ENCODE data around the gene LBH. TPM values are rescaled to one million over a fixed set of nuclear protein-coding genes. Genes with fewer than 3 reads are reported as not detected.

LBH gene
- polyA plus RNA-seq, 1 of the 3 experiments (the other 2 are of a cell fraction), result 22.8 TPM

DNA sequence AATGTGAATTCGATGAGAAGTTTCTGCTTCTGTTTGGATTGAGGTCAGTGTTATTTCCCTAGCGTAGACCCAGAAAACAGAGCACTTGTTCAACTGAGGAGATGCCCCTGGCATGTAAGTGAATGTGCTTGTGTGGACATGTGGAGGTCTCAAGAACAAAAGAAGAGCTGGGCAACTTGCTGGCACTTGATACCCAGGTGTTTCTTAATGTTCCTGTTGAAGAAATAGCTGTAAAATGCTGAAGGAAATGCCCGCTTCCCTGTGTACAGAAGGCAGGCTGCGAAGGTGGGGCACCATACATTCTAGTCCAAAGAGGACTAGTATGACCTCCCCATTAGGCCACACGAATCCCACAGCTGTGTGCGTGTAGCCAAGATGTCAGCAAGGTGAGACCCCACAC lies 9.8 kb upstream of the LBH start:
- ChIA-PET CTCF (interaction anchor here (1.0 to 7.8 kb wide), 4 partner anchors 13 to 488 kb away, joined by 3 to 88 read pairs (median 44); no protein-coding TSS in a partner anchor), POLR2A (no interaction called here)
- Histone ChIP-seq H3K27ac (ENCODE audit: low read depth in 2 of 2, low read length in 1 of 2) (no peak overlapping the region), H3K4me2 (no peak overlapping the region), H3K79me2 (ENCODE audit: insufficient read depth) (no peaks in the 10 kb centered on the region), H3F3A (replicated peaks; ENCODE audit: insufficient read depth) (no peaks in the 10 kb centered on the region), H3K4me1 (ENCODE audit: control insufficient read depth in 1 of 2, insufficient read depth in 2 of 2, low read depth in 1 of 2, low read length in 1 of 2) (peaks cover 5 to 10% of the 10 kb centered on the region in 2 experiments; a peak in 3 of 4 replicates), H4K20me1 (ENCODE audit: insufficient read depth) (no peaks in the 10 kb centered on the region), H3K9me2 (no peaks in the 10 kb centered on the region), H3K9me3 (no peaks in the 10 kb centered on the region), H3K27me3 (ENCODE audit: insufficient read depth) (no peaks in the 10 kb centered on the region), H3K9ac (no peak overlapping the region), H2AFZ (ENCODE audit: low read depth) (no peak overlapping the region), H3K4me3 (ENCODE audit: low read depth in 2 of 2, low read length in 1 of 2) (no peak overlapping the region), H3K36me3 (replicated peaks in 1 of 2; ENCODE audit: control insufficient read depth in 1 of 2, insufficient read depth in 2 of 2, low read length in 1 of 2) (no peaks in the 10 kb centered on the region)
- TF ChIP-seq, protein P1, sequence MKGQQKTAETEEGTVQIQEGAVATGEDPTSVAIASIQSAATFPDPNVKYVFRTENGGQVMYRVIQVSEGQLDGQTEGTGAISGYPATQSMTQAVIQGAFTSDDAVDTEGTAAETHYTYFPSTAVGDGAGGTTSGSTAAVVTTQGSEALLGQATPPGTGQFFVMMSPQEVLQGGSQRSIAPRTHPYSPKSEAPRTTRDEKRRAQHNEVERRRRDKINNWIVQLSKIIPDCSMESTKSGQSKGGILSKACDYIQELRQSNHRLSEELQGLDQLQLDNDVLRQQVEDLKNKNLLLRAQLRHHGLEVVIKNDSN (IDR thresholded peaks at IDR 0.05; ENCODE audit: borderline replicate concordance, low read depth), result no peak
- TF ChIP-seq JUND (IDR thresholded peaks at IDR 0.05), result no peak
- TF ChIP-seq, protein P2, sequence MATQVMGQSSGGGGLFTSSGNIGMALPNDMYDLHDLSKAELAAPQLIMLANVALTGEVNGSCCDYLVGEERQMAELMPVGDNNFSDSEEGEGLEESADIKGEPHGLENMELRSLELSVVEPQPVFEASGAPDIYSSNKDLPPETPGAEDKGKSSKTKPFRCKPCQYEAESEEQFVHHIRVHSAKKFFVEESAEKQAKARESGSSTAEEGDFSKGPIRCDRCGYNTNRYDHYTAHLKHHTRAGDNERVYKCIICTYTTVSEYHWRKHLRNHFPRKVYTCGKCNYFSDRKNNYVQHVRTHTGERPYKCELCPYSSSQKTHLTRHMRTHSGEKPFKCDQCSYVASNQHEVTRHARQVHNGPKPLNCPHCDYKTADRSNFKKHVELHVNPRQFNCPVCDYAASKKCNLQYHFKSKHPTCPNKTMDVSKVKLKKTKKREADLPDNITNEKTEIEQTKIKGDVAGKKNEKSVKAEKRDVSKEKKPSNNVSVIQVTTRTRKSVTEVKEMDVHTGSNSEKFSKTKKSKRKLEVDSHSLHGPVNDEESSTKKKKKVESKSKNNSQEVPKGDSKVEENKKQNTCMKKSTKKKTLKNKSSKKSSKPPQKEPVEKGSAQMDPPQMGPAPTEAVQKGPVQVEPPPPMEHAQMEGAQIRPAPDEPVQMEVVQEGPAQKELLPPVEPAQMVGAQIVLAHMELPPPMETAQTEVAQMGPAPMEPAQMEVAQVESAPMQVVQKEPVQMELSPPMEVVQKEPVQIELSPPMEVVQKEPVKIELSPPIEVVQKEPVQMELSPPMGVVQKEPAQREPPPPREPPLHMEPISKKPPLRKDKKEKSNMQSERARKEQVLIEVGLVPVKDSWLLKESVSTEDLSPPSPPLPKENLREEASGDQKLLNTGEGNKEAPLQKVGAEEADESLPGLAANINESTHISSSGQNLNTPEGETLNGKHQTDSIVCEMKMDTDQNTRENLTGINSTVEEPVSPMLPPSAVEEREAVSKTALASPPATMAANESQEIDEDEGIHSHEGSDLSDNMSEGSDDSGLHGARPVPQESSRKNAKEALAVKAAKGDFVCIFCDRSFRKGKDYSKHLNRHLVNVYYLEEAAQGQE (IDR thresholded peaks at IDR 0.05; ENCODE audit: low read depth, low read length), result no peak
- TF ChIP-seq, protein P3, sequence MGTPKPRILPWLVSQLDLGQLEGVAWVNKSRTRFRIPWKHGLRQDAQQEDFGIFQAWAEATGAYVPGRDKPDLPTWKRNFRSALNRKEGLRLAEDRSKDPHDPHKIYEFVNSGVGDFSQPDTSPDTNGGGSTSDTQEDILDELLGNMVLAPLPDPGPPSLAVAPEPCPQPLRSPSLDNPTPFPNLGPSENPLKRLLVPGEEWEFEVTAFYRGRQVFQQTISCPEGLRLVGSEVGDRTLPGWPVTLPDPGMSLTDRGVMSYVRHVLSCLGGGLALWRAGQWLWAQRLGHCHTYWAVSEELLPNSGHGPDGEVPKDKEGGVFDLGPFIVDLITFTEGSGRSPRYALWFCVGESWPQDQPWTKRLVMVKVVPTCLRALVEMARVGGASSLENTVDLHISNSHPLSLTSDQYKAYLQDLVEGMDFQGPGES (IDR thresholded peaks at IDR 0.05; ENCODE audit: low read depth, low read length), result no peak
- no peak for TF ChIP-seq PBX3 (IDR thresholded peaks at IDR 0.05)
- TF ChIP-seq RXRA (IDR thresholded peaks at IDR 0.05; ENCODE audit: borderline replicate concordance, low read depth), result no peak
- no peak for TF ChIP-seq ELF1 (IDR thresholded peaks at IDR 0.05)
- TF ChIP-seq RCOR1 (IDR thresholded peaks at IDR 0.05; ENCODE audit: low read length), result no peak
- no peak for TF ChIP-seq FOSL2 (IDR thresholded peaks at IDR 0.05; ENCODE audit: borderline replicate concordance, low read depth)
- no peak for TF ChIP-seq NFIC (IDR thresholded peaks at IDR 0.05; ENCODE audit: borderline replicate concordance)
- no peak for TF ChIP-seq GATA2 (CRISPR knock-in tag; IDR thresholded peaks at IDR 0.05)
- TF ChIP-seq, protein P4, sequence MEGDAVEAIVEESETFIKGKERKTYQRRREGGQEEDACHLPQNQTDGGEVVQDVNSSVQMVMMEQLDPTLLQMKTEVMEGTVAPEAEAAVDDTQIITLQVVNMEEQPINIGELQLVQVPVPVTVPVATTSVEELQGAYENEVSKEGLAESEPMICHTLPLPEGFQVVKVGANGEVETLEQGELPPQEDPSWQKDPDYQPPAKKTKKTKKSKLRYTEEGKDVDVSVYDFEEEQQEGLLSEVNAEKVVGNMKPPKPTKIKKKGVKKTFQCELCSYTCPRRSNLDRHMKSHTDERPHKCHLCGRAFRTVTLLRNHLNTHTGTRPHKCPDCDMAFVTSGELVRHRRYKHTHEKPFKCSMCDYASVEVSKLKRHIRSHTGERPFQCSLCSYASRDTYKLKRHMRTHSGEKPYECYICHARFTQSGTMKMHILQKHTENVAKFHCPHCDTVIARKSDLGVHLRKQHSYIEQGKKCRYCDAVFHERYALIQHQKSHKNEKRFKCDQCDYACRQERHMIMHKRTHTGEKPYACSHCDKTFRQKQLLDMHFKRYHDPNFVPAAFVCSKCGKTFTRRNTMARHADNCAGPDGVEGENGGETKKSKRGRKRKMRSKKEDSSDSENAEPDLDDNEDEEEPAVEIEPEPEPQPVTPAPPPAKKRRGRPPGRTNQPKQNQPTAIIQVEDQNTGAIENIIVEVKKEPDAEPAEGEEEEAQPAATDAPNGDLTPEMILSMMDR (IDR thresholded peaks at IDR 0.05), result no peak
- no peak for TF ChIP-seq FOXJ3 (CRISPR knock-in tag; IDR thresholded peaks at IDR 0.05)
- TF ChIP-seq GABPA (IDR thresholded peaks at IDR 0.05; ENCODE audit: low read depth), result no peak
- TF ChIP-seq MEF2A (IDR thresholded peaks at IDR 0.05; ENCODE audit: borderline replicate concordance, low read depth), result no peak
- TF ChIP-seq MXI1 (IDR thresholded peaks at IDR 0.05; ENCODE audit: low read depth, low read length), result no peak
- TF ChIP-seq RFX5 (IDR thresholded peaks at IDR 0.05; ENCODE audit: low read length), result no peak
- no peak for TF ChIP-seq CHD2 (IDR thresholded peaks at IDR 0.05; ENCODE audit: low read length, partially characterized antibody)
- TF ChIP-seq TAF1 (IDR thresholded peaks at IDR 0.05; ENCODE audit: borderline replicate concordance, low read depth, low read length), result no peak
- TF ChIP-seq NRF1 (IDR thresholded peaks at IDR 0.05; ENCODE audit: low read depth, low read length), result no peak
- WGBS (ENCODE audit: low lambda C conversion rate), result 56% methylated on average over 6 of the region's 6 CpGs
- no peak for DNase-seq

Data from SK-N-SH (cell line).